CD4-positive, alpha-beta T cell (primary cell): Measurements from ENCODE around the gene PTPRT. TPM values are rescaled to one million over a fixed set of nuclear protein-coding genes. Genes with fewer than 3 reads are reported as not detected.

Source experiments
- ATAC-seq: fragments of 200-7000 bp; cut with Tn5 transposase; one replicate; pipeline ENCODE4 v1.10.0; 2022; ENCODE audit warnings: mild to moderate bottlenecking; ENCODE audit not compliant: poor library complexity
- CTCF ChIA-PET: fragments of 350-600 bp; sonication (Branson Sonifier 250); formaldehyde crosslinking; loops from one replicate; lab custom pipeline; 2021; ENCODE audit warnings: antibody characterized with exemption, inconsistent platforms; lab: Charles Lee
- POLR2A ChIA-PET: fragments of 350-600 bp; sonication (Branson Sonifier 250); formaldehyde crosslinking; loops from one replicate; lab custom pipeline; 2021; ENCODE audit warnings: antibody characterized with exemption, inconsistent platforms; lab: Charles Lee
- DNase-seq, 14 experiments: peaks; one replicate each; pipeline ENCODE4 v3.0.0-alpha.2; 2013 to 2020; ENCODE audit warnings: mixed read lengths in 2 of 14
- H3K27ac ChIP-seq, 2 donors: one replicate each; pipeline versions ENCODE4 v1.5.1 to v1.7.0; 2013; ENCODE audit warnings: low read length in 2 of 2, low read depth in 1 of 2, mild to moderate bottlenecking in 1 of 2
- H3K27me3 ChIP-seq, 2 experiments: 1 replicate in 1 of 2; 2 replicates in 1 of 2; pipeline versions ENCODE4 v1.6.1 to v1.7.0; 2013; ENCODE audit warnings: low read length in 2 of 2, control low read depth in 1 of 2, mild to moderate bottlenecking in 1 of 2, moderate library complexity in 1 of 2; ENCODE audit not compliant: insufficient read depth in 2 of 2, control insufficient read depth in 1 of 2
- H3K36me3 ChIP-seq: one replicate; pipeline ENCODE4 v1.6.1; 2013; ENCODE audit warnings: low read length, control low read depth; ENCODE audit not compliant: insufficient read depth
- H3K4me1 ChIP-seq: one replicate; pipeline ENCODE4 v1.6.1; 2013; ENCODE audit warnings: low read length, control low read depth; ENCODE audit not compliant: insufficient read depth
- H3K4me3 ChIP-seq: one replicate; pipeline ENCODE4 v1.5.1; 2013; ENCODE audit warnings: mild to moderate bottlenecking, low read length, moderate library complexity
- H3K9me3 ChIP-seq, 2 experiments: 1 replicate in 1 of 2; 2 replicates in 1 of 2; pipeline versions ENCODE4 v1.6.1 to v1.7.0; 2013; ENCODE audit warnings: low read length in 2 of 2, mild to moderate bottlenecking in 2 of 2, control low read depth in 1 of 2, moderate library complexity in 1 of 2; ENCODE audit not compliant: control insufficient read depth in 1 of 2, insufficient read depth in 1 of 2
- H3K27ac Mint-ChIP-seq: one replicate; pipeline ENCODE4 v1.8.0; 2020; ENCODE audit warnings: mixed read lengths
- H3K27me3 Mint-ChIP-seq: one replicate; pipeline ENCODE4 v1.8.0; 2021; ENCODE audit warnings: mixed read lengths
- H3K36me3 Mint-ChIP-seq: one replicate; pipeline ENCODE4 v1.8.0; 2021; ENCODE audit warnings: low read depth, mixed read lengths
- H3K4me1 Mint-ChIP-seq: one replicate; pipeline ENCODE4 v1.8.0; 2021; ENCODE audit warnings: low read depth, mixed read lengths
- H3K4me3 Mint-ChIP-seq: one replicate; pipeline ENCODE4 v1.8.0; 2020; ENCODE audit warnings: mild to moderate bottlenecking, mixed read lengths
- H3K9me3 Mint-ChIP-seq: one replicate; pipeline ENCODE4 v1.8.0; 2020; ENCODE audit warnings: mixed read lengths
- intact Hi-C, 2 experiments: fragments of 100-400 bp; cut with DNase I in 1 of 2; cut with micrococcal nuclease in 1 of 2; formaldehyde crosslinking; loops; one replicate each; pipeline versions ENCODE4 v1.15.1 to v1.9.0; 2023 to 2025; cut with DNase I, micrococcal nuclease
- total RNA-seq, 174 experiments: library from RNA in 2 of 174; stranded (reverse) in 2 of 174; gene quantifications; one replicate each; pipeline ENCODE4 v1.2.3 and lab custom pipeline; 2021 to 2026
- TF ChIP-seq, protein P1 (sequence below): fragments of 200-600 bp; IDR thresholded peaks from one replicate; pipeline ENCODE4 v1.8.0; 2022; ENCODE audit warnings: antibody characterized with exemption, mild to moderate bottlenecking

Gene PTPRT
- total RNA-seq, 2 experiments from 2014 or later = not detected

DNA sequence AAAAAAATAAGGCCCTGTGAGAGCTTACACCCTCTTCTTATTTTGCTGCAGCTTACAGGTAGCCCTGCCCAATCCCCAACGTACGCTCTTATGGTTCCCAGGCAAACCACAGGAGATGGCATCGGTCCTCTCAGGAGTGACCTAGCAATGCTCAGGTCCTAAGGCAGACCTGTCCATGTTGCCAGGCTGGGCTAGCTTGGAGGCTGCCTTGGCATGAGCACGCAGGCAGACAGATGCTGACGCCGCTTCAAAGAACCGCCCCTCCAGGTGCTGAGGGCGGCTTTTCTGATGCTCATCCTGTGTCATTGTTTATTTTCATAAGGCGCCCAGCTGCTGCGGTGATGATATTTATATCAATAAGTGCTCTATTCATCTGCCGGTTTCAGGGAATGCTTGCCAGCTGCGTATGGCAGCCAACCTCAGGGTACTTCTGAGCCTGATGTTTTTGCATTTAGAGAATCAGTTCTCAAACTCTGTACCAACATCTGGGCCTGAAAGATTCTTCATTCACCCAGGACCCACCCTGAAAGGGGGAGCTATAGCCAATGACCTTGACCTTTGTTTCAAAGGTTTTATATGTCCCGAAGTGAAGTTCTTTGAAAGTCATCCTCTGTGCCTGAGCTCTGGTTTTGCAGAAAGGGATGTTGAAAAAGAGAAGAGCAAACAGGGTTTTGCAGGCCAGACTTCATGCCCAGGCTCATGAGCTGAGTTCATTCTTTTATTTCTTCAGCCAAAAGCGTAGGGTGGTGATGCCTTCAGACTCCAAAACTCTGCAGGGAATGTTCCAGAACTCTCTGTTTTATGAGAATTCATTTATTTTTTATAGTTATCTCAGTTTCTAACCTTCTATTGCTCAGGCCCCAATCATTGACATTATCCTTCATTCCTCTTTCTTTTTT lies 1095.9 kb downstream of the PTPRT start:
- H3K36me3 ChIP-seq = no peaks in the 10 kb centered on the region
- no peak overlapping the region for H3K27ac Mint-ChIP-seq
- ChIA-PET CTCF (no interaction called here), POLR2A (no interaction called here)
- no peaks in the 10 kb centered on the region for H3K27me3 ChIP-seq
- TF ChIP-seq, protein P1, sequence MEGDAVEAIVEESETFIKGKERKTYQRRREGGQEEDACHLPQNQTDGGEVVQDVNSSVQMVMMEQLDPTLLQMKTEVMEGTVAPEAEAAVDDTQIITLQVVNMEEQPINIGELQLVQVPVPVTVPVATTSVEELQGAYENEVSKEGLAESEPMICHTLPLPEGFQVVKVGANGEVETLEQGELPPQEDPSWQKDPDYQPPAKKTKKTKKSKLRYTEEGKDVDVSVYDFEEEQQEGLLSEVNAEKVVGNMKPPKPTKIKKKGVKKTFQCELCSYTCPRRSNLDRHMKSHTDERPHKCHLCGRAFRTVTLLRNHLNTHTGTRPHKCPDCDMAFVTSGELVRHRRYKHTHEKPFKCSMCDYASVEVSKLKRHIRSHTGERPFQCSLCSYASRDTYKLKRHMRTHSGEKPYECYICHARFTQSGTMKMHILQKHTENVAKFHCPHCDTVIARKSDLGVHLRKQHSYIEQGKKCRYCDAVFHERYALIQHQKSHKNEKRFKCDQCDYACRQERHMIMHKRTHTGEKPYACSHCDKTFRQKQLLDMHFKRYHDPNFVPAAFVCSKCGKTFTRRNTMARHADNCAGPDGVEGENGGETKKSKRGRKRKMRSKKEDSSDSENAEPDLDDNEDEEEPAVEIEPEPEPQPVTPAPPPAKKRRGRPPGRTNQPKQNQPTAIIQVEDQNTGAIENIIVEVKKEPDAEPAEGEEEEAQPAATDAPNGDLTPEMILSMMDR = no peak
- no peaks in the 10 kb centered on the region for H3K36me3 Mint-ChIP-seq
- DNase-seq (no peak), ATAC-seq (no peak)
- no peak overlapping the region for H3K4me3 Mint-ChIP-seq
- H3K27ac ChIP-seq = no peak overlapping the region
- no peaks in the 10 kb centered on the region for H3K4me1 ChIP-seq
- no peaks in the 10 kb centered on the region for H3K27me3 Mint-ChIP-seq
- peaks cover 0 to 4% of the 10 kb centered on the region in 2 experiments for H3K9me3 ChIP-seq
- intact Hi-C loops = no loop called here
- H3K9me3 Mint-ChIP-seq = peaks cover 2% of the 10 kb centered on the region
- H3K4me3 ChIP-seq = no peak overlapping the region
- H3K4me1 Mint-ChIP-seq = no peaks in the 10 kb centered on the region

- ATAC-seq (no peak), DNase-seq (no peak)
- POLR2A ChIA-PET = no interaction called here
- Histone ChIP-seq H3K36me3 (no peaks in the 10 kb centered on the region), H3K4me3 (no peak overlapping the region), H3K27ac (no peak overlapping the region), H3K9me3 (peaks cover 0 to 4% of the 10 kb centered on the region in 2 experiments), H3K4me1 (no peaks in the 10 kb centered on the region), H3K27me3 (no peaks in the 10 kb centered on the region)
- Mint-ChIP-seq H3K36me3 (no peaks in the 10 kb centered on the region), H3K4me1 (no peaks in the 10 kb centered on the region), H3K9me3 (peaks cover 2% of the 10 kb centered on the region), H3K27ac (no peak overlapping the region), H3K27me3 (no peaks in the 10 kb centered on the region), H3K4me3 (no peak overlapping the region)
- CTCF ChIA-PET = no interaction called here
- intact Hi-C loops = no loop called here
- TF ChIP-seq, protein P1 = no peak
Measured at GRCh38 chr20:42093041-42093440, 1096.7 kb downstream of the PTPRT start.

DNA sequence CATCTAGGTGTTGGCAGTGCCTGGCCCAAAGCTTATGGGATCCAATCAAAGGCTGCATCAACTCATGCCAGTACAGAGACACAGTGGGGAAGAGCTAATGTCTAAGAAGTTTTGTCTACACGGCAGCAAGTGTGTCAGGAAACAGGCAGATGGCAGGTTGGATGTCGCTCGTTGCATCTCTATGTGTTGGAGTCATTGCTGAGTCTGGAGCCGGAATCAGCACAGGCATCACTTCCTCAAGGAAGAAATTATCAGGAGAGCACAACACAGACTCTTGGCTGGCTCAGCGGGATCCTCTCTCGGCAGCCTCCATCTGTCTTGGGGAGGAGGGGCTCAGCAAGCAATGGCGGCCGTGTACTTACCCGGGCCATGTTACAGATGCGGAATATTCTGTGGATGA lies 1104.3 kb downstream of the PTPRT start:
- ATAC-seq (no peak), DNase-seq (no peak)
- H3K4me1 ChIP-seq = no peaks in the 10 kb centered on the region
- no peak overlapping the region for H3K27ac ChIP-seq
- no peaks in the 10 kb centered on the region for H3K36me3 Mint-ChIP-seq
- TF ChIP-seq, protein P1 = no peak
- H3K9me3 Mint-ChIP-seq = peaks cover 2% of the 10 kb centered on the region
- no peak overlapping the region for H3K4me3 Mint-ChIP-seq
- no peaks in the 10 kb centered on the region for H3K27me3 Mint-ChIP-seq
- peaks cover 0 to 12% of the 10 kb centered on the region in 2 experiments for H3K9me3 ChIP-seq
- intact Hi-C loops = no loop called here
- no peaks in the 10 kb centered on the region for H3K4me1 Mint-ChIP-seq
- no peak overlapping the region for H3K27ac Mint-ChIP-seq
- ChIA-PET CTCF (no interaction called here), POLR2A (no interaction called here)
- H3K27me3 ChIP-seq = no peaks in the 10 kb centered on the region
- no peak overlapping the region for H3K4me3 ChIP-seq
- no peaks in the 10 kb centered on the region for H3K36me3 ChIP-seq
